IMR-90 (cell line): ENCODE data around the gene TPSG1. TPM values are rescaled to one million over a fixed set of nuclear protein-coding genes. Genes with fewer than 3 reads are reported as not detected.

Experiments used
- ATAC-seq: fragments of 200-7000 bp; cut with Tn5 transposase; 2 replicates; pipeline ENCODE4 v1.9.1; 2020; ENCODE audit warnings: low read depth, mild to moderate bottlenecking, moderate library complexity
- BruUV-seq: library from RNA; stranded (reverse); fragments of 400-500 nt; replicated peaks from 2 replicates; lab custom pipeline; 2021; lab: Mats Ljungman, UMichigan
- CTCF ChIA-PET: fragments of 300-600 bp; formaldehyde crosslinking; extraction: SDS; loops from one replicate; lab custom pipeline; 2021; ENCODE audit warnings: antibody characterized with exemption; lab: Yijun Ruan, JAX
- POLR2A ChIA-PET: fragments of 300-600 bp; sonication (Branson Sonifier 250); formaldehyde crosslinking; loops from one replicate; lab custom pipeline; 2022; ENCODE audit warnings: antibody characterized with exemption; ENCODE audit not compliant: unreplicated experiment; lab: Charles Lee
- DNase-seq: peaks from one replicate; pipeline ENCODE4 v3.0.0; 2013
- H2AFZ ChIP-seq: replicated peaks from 2 replicates; pipeline ENCODE3; 2013; ENCODE audit warnings: low read length, mild to moderate bottlenecking; ENCODE audit not compliant: poor library complexity
- H2AK5ac ChIP-seq: 2 replicates; pipeline ENCODE4 v1.6.1; 2013; ENCODE audit warnings: low read depth, low read length, inconsistent platforms
- H2AK9ac ChIP-seq: replicated peaks from 2 replicates; pipeline ENCODE3; 2013; ENCODE audit warnings: mild to moderate bottlenecking, low read depth, low read length, moderate library complexity; ENCODE audit not compliant: poor library complexity
- H2BK120ac ChIP-seq: 2 replicates; pipeline ENCODE4 v1.6.1; 2013; ENCODE audit warnings: low read depth, low read length, inconsistent platforms
- H2BK15ac ChIP-seq: 3 replicates; pipeline ENCODE4 v1.6.1; 2013; ENCODE audit warnings: low read depth, low read length, inconsistent platforms
- H2BK20ac ChIP-seq: 2 replicates; pipeline ENCODE4 v1.6.1; 2013; ENCODE audit warnings: low read depth, mild to moderate bottlenecking, inconsistent platforms, low read length, moderate library complexity
- H2BK5ac ChIP-seq: 2 replicates; pipeline ENCODE4 v1.6.1; 2013; ENCODE audit warnings: mild to moderate bottlenecking, low read depth, low read length, inconsistent platforms; ENCODE audit not compliant: poor library complexity, severe bottlenecking
- H3K14ac ChIP-seq: replicated peaks from 2 replicates; pipeline ENCODE4 v1.6.1; 2013; ENCODE audit warnings: low read depth, low read length, inconsistent platforms
- H3K18ac ChIP-seq: 2 replicates; pipeline ENCODE4 v1.6.1; 2013; ENCODE audit warnings: low read depth, low read length, control low read depth
- H3K23ac ChIP-seq: 2 replicates; pipeline ENCODE4 v1.6.1; 2013; ENCODE audit warnings: low read depth, low read length, inconsistent platforms
- H3K27ac ChIP-seq: 2 replicates; pipeline ENCODE4 v1.5.1; 2013; ENCODE audit warnings: mild to moderate bottlenecking, control low read depth, low read length; ENCODE audit not compliant: insufficient read depth
- H3K27me3 ChIP-seq: 2 replicates; pipeline ENCODE4 v1.6.1; 2013; ENCODE audit warnings: low read length; ENCODE audit not compliant: control insufficient read depth, insufficient read depth
- H3K36me3 ChIP-seq: 2 replicates; pipeline ENCODE4 v1.6.1; 2013; ENCODE audit warnings: low read length, mixed read lengths; ENCODE audit not compliant: control insufficient read depth, insufficient read depth
- H3K4ac ChIP-seq: 2 replicates; pipeline ENCODE4 v1.6.1; 2013; ENCODE audit warnings: low read depth, low read length, inconsistent platforms
- H3K4me1 ChIP-seq: 2 replicates; pipeline ENCODE4 v1.6.1; 2013; ENCODE audit warnings: low read length, mixed read lengths; ENCODE audit not compliant: control insufficient read depth, insufficient read depth
- H3K4me2 ChIP-seq: 2 replicates; pipeline ENCODE4 v1.6.1; 2013; ENCODE audit warnings: low read depth, mild to moderate bottlenecking, control low read depth, low read length, moderate library complexity
- H3K4me3 ChIP-seq: 2 replicates; pipeline ENCODE4 v1.5.1; 2013; ENCODE audit warnings: low read depth, mild to moderate bottlenecking, control low read depth, low read length, moderate library complexity; ENCODE audit not compliant: insufficient read depth
- H3K56ac ChIP-seq: 2 replicates; pipeline ENCODE4 v1.6.1; 2013; ENCODE audit warnings: low read length, inconsistent platforms; ENCODE audit not compliant: insufficient read depth; ENCODE audit errors: extremely low read depth
- H3K79me1 ChIP-seq, 2 experiments: 2 replicates each; pipeline ENCODE4 v1.6.1; 2013; ENCODE audit warnings: low read length in 2 of 2, inconsistent platforms in 1 of 2, low read depth in 1 of 2
- H3K9ac ChIP-seq: 2 replicates; pipeline ENCODE4 v1.6.1; 2013; ENCODE audit warnings: low read depth, low read length, control low read depth
- H3K9me1 ChIP-seq: 2 replicates; pipeline ENCODE4 v1.6.1; 2013; ENCODE audit warnings: low read length, inconsistent platforms; ENCODE audit not compliant: insufficient read depth
- H3K9me3 ChIP-seq: 2 replicates; pipeline ENCODE4 v1.6.1; 2013; ENCODE audit warnings: low read length; ENCODE audit not compliant: control insufficient read depth, insufficient read depth
- H4K20me1 ChIP-seq: 2 replicates; pipeline ENCODE4 v1.6.1; 2013; ENCODE audit warnings: low read length, inconsistent platforms; ENCODE audit not compliant: insufficient read depth
- H4K5ac ChIP-seq: 2 replicates; pipeline ENCODE4 v1.6.1; 2013; ENCODE audit warnings: mild to moderate bottlenecking, low read depth, low read length, control low read depth
- H4K8ac ChIP-seq, 2 experiments: 2 replicates each; pipeline ENCODE4 v1.6.1; 2013; ENCODE audit warnings: low read depth in 2 of 2, low read length in 2 of 2, control low read depth in 1 of 2, inconsistent platforms in 1 of 2
- H4K91ac ChIP-seq: 2 replicates; pipeline ENCODE4 v1.6.1; 2013; ENCODE audit warnings: low read depth, low read length, inconsistent platforms; ENCODE audit not compliant: insufficient read depth
- BHLHE40 ChIP-seq: fragments of 150-350 bp; IDR thresholded peaks from 2 replicates; pipeline ENCODE4 v1.6.1; 2016; ENCODE audit warnings: mild to moderate bottlenecking, low read depth, low read length
- CEBPB ChIP-seq: IDR thresholded peaks from 2 replicates; pipeline ENCODE4 v1.6.1; 2012; ENCODE audit warnings: low read depth, low read length, improper control_type of control experiment
- CHD1 ChIP-seq: IDR thresholded peaks from 2 replicates; pipeline ENCODE4 v1.6.1; 2012; ENCODE audit warnings: low read depth, low read length, improper control_type of control experiment
- FOS ChIP-seq: fragments of 150-350 bp; IDR thresholded peaks from 2 replicates; pipeline ENCODE4 v1.6.1; 2016; ENCODE audit warnings: low read depth, low read length
- MAFK ChIP-seq: IDR thresholded peaks from 2 replicates; pipeline ENCODE4 v1.6.1; 2012; ENCODE audit warnings: low read depth, low read length, improper control_type of control experiment
- MAZ ChIP-seq: IDR thresholded peaks from 2 replicates; pipeline ENCODE4 v1.6.1; 2012; ENCODE audit warnings: low read depth, mild to moderate bottlenecking, low read length, improper control_type of control experiment, moderate library complexity, borderline replicate concordance
- MXI1 ChIP-seq: IDR thresholded peaks from 2 replicates; pipeline ENCODE4 v1.6.1; 2012; ENCODE audit warnings: low read depth, mild to moderate bottlenecking, low read length, moderate library complexity, borderline replicate concordance
- NFE2L2 ChIP-seq: fragments of 150-350 bp; IDR thresholded peaks from 2 replicates; pipeline ENCODE4 v1.6.1; 2016; ENCODE audit warnings: low read depth, mild to moderate bottlenecking, low read length
- POLR2A ChIP-seq: IDR thresholded peaks from 2 replicates; pipeline ENCODE4 v1.6.1; 2012; ENCODE audit warnings: mild to moderate bottlenecking, low read depth, low read length
- RAD21 ChIP-seq: IDR thresholded peaks from 2 replicates; pipeline ENCODE4 v1.6.1; 2012; ENCODE audit warnings: low read length, improper control_type of control experiment
- RCOR1 ChIP-seq: IDR thresholded peaks from 2 replicates; pipeline ENCODE4 v1.6.1; 2012; ENCODE audit warnings: mild to moderate bottlenecking, low read length, improper control_type of control experiment; ENCODE audit not compliant: insufficient replicate concordance
- RFX5 ChIP-seq: IDR thresholded peaks from 2 replicates; pipeline ENCODE4 v1.8.0; 2012; ENCODE audit warnings: low read depth, mild to moderate bottlenecking, low read length, moderate library complexity
- SMC3 ChIP-seq: fragments of 150-350 bp; IDR thresholded peaks from 2 replicates; pipeline ENCODE4 v1.6.1; 2016; ENCODE audit warnings: low read depth, mild to moderate bottlenecking, antibody characterized with exemption, low read length, moderate library complexity
- WGBS, 2 experiments: methylation state at CpG; one replicate each; pipeline versions ENCODE4 v1.1.5 to v1.1.7; 2013; ENCODE audit warnings: missing lambda C conversion rate in 2 of 2; ENCODE audit not compliant: insufficient read length in 1 of 2; ENCODE audit errors: extremely low coverage in 2 of 2; 5-methylcytosine and 5-hydroxymethylcytosine counted together
- dilution Hi-C: fragments of 300-500 bp; cut with HindIII; formaldehyde crosslinking; loops from one replicate; pipeline ENCODE4 v1.14.3; 2018; ENCODE audit warnings: low sequenced_read_pairs; ENCODE audit not compliant: unreplicated experiment
- in situ Hi-C: fragments of 300-500 bp; cut with MboI; formaldehyde crosslinking; loops from 3 replicates; pipeline ENCODE4 v1.14.3; 2019; ENCODE audit warnings: low sequenced_read_pairs, inconsistent platforms, mixed read lengths
- intact Hi-C: fragments of 100-400 bp; cut with micrococcal nuclease; formaldehyde crosslinking; loops from 2 replicates; pipeline ENCODE4 v1.10.0; 2022
- polyA plus RNA-seq, 3 experiments: library from polyadenylated mRNA; depleted of rRNA; stranded (reverse); fragments of >200 nt; gene quantifications; 2 replicates each; pipeline ENCODE4 v1.2.3, GENCODE V29; 2012; ENCODE audit warnings: low replicate concordance in 1 of 3
- total RNA-seq: library from RNA; depleted of rRNA; stranded (reverse); fragments of >200 nt; gene quantifications from 2 replicates; pipeline ENCODE4 v1.2.3, GENCODE V29; 2012
- TF ChIP-seq, protein P1 (sequence below): conservative IDR thresholded peaks from 2 replicates; pipeline ENCODE4 v1.5.1; 2012; ENCODE audit warnings: mild to moderate bottlenecking, low read depth, low read length, improper control_type of control experiment
- TF ChIP-seq, protein P2 (sequence below): fragments of 150-350 bp; IDR thresholded peaks from 2 replicates; pipeline ENCODE4 v1.6.1; 2017; ENCODE audit warnings: mild to moderate bottlenecking, antibody characterized with exemption, low read length, low read depth
- TF ChIP-seq, protein P3 (sequence below): fragments of 150-350 bp; IDR thresholded peaks from 2 replicates; pipeline ENCODE4 v1.6.1; 2016; ENCODE audit warnings: low read depth, mild to moderate bottlenecking, low read length, moderate library complexity, borderline replicate concordance

Gene TPSG1
- total and polyA plus RNA-seq, 2 of the 4 experiments (the other 2 are of a cell fraction) = not detected

DNA sequence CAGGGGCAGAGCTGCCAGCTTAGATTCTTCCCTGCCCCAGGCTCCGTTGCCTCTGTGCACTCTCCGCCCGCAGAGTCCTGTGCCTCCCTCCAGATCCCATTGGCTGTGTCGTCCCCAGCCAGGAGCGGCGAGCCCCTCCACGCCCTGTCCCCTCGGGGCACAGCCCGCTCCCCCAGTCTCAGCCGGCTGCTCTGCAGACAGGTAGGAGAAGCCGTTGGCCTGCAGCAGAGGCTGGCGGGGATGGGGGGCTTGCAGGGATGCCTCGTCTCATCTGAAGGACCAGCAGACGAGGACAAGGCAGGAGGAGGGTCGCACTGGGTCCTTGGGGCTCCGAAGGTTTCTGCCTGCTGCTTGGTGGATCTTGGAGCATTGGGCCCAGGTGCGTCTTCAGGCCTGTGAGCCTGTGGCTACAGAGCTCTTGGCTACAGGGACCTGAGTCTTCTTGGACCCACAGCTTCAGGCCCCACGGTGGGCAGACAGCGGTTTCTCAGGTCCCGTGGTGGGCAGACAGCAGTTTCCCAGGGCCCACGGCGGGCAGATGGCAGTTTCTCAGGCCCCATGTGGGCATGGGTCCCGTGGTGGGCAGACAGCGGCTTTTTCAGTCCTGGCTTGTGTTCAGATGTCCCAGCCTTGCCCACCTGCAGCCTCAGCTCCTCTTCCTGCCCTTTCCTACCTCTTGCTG is 6.0 kb downstream of the TPSG1 start:
- 78% methylated on average over 15 of the region's 24 CpGs; no CpG with 5 or more reads in 1 of the 2 experiments for WGBS, 2 experiments

More for the DNA sequence above, 6.0 kb downstream of the TPSG1 start:
- ATAC-seq (no peak), DNase-seq (no peak)
- Histone ChIP-seq H4K20me1 (no peaks in the 10 kb centered on the region), H2BK120ac (no peak overlapping the region), H3K4me2 (no peak overlapping the region), H3K79me1 (no peaks in the 10 kb centered on the region), H3K56ac (no peak overlapping the region), H2AK9ac (no peak overlapping the region), H4K91ac (no peak overlapping the region), H3K27me3 (no peaks in the 10 kb centered on the region), H2BK20ac (no peak overlapping the region), H3K4me1 (no peaks in the 10 kb centered on the region), H3K9me3 (no peaks in the 10 kb centered on the region), H3K4ac (no peak overlapping the region), H4K5ac (no peak overlapping the region), H3K9ac (no peak overlapping the region), H3K27ac (no peak overlapping the region), H4K8ac (no peak overlapping the region), H3K18ac (no peak overlapping the region), H2BK5ac (no peak overlapping the region), H2BK15ac (no peak overlapping the region), H3K14ac (no peak overlapping the region), H3K9me1 (no peaks in the 10 kb centered on the region), H2AK5ac (no peak overlapping the region), H3K4me3 (no peak overlapping the region), H3K23ac (no peak overlapping the region), H3K36me3 (peaks cover 2% of the 10 kb centered on the region; the same call in 1 of the 2 replicates), H2AFZ (no peak overlapping the region)
- TF ChIP-seq, protein P1, sequence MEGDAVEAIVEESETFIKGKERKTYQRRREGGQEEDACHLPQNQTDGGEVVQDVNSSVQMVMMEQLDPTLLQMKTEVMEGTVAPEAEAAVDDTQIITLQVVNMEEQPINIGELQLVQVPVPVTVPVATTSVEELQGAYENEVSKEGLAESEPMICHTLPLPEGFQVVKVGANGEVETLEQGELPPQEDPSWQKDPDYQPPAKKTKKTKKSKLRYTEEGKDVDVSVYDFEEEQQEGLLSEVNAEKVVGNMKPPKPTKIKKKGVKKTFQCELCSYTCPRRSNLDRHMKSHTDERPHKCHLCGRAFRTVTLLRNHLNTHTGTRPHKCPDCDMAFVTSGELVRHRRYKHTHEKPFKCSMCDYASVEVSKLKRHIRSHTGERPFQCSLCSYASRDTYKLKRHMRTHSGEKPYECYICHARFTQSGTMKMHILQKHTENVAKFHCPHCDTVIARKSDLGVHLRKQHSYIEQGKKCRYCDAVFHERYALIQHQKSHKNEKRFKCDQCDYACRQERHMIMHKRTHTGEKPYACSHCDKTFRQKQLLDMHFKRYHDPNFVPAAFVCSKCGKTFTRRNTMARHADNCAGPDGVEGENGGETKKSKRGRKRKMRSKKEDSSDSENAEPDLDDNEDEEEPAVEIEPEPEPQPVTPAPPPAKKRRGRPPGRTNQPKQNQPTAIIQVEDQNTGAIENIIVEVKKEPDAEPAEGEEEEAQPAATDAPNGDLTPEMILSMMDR = no peak
- TF ChIP-seq MXI1 (no peak), RCOR1 (no peak), CHD1 (no peak), NFE2L2 (no peak), MAFK (no peak), POLR2A (no peak), FOS (no peak), RAD21 (no peak), SMC3 (no peak), MAZ (no peak), RFX5 (no peak), CEBPB (no peak), BHLHE40 (no peak)
- TF ChIP-seq, protein P2, sequence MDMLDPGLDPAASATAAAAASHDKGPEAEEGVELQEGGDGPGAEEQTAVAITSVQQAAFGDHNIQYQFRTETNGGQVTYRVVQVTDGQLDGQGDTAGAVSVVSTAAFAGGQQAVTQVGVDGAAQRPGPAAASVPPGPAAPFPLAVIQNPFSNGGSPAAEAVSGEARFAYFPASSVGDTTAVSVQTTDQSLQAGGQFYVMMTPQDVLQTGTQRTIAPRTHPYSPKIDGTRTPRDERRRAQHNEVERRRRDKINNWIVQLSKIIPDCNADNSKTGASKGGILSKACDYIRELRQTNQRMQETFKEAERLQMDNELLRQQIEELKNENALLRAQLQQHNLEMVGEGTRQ = no peak
- TF ChIP-seq, protein P3, sequence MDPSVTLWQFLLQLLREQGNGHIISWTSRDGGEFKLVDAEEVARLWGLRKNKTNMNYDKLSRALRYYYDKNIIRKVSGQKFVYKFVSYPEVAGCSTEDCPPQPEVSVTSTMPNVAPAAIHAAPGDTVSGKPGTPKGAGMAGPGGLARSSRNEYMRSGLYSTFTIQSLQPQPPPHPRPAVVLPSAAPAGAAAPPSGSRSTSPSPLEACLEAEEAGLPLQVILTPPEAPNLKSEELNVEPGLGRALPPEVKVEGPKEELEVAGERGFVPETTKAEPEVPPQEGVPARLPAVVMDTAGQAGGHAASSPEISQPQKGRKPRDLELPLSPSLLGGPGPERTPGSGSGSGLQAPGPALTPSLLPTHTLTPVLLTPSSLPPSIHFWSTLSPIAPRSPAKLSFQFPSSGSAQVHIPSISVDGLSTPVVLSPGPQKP = no peak
- intact Hi-C loops = no loop called here
- CTCF ChIA-PET = no interaction called here
- dilution Hi-C loops = no loop called here
- POLR2A ChIA-PET = no interaction called here
- in situ Hi-C loops = loop anchor here (25.0 kb wide), 1 partner anchor 407 kb away; the partner anchor contains the start of gene GNG13
- BruUV-seq = no TSS peak
